Measurements from ENCODE around the gene MXRA7. TPM values are rescaled to one million over a fixed set of nuclear protein-coding genes. Genes with fewer than 3 reads are reported as not detected.

Gene MXRA7
- 269 and 308 TPM in 2 replicates for total RNA-seq

GRCh38 chr17:76710863-76711611 lies at the start of gene MXRA7:
Gene MXRA7, minus strand, starts transcription at chr17:76710965. Its CDS starts 19 bp downstream, at chr17:76710946.

GRCh38 chr17:76737676-76738467 lies 27.1 kb upstream of the MXRA7 start, which contains the start of gene MFSD11:
Gene MFSD11, plus strand, starts transcription at chr17:76738119. Its CDS starts 234 bp downstream, at chr17:76738353.

GRCh38 chr17:76737082-76737675 lies 26.4 kb upstream of the MXRA7 start, which contains the start of gene SRSF2:
Gene SRSF2, minus strand, starts transcription at chr17:76737331. Its CDS starts 171 bp downstream, at chr17:76737160.

GRCh38 chr17:76726776-76727718 lies 16.3 kb upstream of the MXRA7 start, which contains the start of gene METTL23:
Gene METTL23, plus strand, starts transcription at chr17:76726839. Its CDS starts 2,872 bp downstream, at chr17:76729711.

GRCh38 chr17:76726231-76726775 lies 15.5 kb upstream of the MXRA7 start, which contains the start of gene JMJD6:
Gene JMJD6, minus strand, starts transcription at chr17:76726606. Its CDS starts 131 bp downstream, at chr17:76726475.

GRCh38 chr17:76643553-76644148 lies 67.1 kb downstream of the MXRA7 start, which contains the start of gene ST6GALNAC1:
Gene ST6GALNAC1, minus strand, starts transcription at chr17:76643757. Its CDS starts 119 bp downstream, at chr17:76643638.

Other genes starting within 250 kb of the MXRA7 start
- gene AANAT, start 243.4 kb downstream of the MXRA7 start, total RNA-seq, result 0.37 TPM in 1 of 2 replicates, not detected in the other
- 9.5 and 33.7 TPM in 2 replicates for gene RHBDF2, start 209.5 kb downstream of the MXRA7 start, total RNA-seq
- 5.9 and 7.1 TPM in 2 replicates for gene CYGB, start 173.3 kb downstream of the MXRA7 start, total RNA-seq
- 1.2 and 1.5 TPM in 2 replicates for gene PRCD, start 170.9 kb downstream of the MXRA7 start, total RNA-seq
- 0.55 TPM in 1 of 2 replicates, not detected in the other for gene ST6GALNAC2, start 125.1 kb downstream of the MXRA7 start, total RNA-seq
- not detected in 2 replicates for gene ST6GALNAC1, start 67.2 kb downstream of the MXRA7 start, total RNA-seq
- 23.8 and 40.9 TPM in 2 replicates for gene JMJD6, start 15.6 kb upstream of the MXRA7 start, total RNA-seq
- 21.0 and 24.9 TPM in 2 replicates for gene METTL23, start 15.9 kb upstream of the MXRA7 start, total RNA-seq
- gene SRSF2, start 26.4 kb upstream of the MXRA7 start, total RNA-seq, result 75.4 and 207 TPM in 2 replicates
- 25.9 and 38.9 TPM in 2 replicates for gene MFSD11, start 27.2 kb upstream of the MXRA7 start, total RNA-seq
- 0.89 and 1.4 TPM in 2 replicates for gene MGAT5B, start 157.4 kb upstream of the MXRA7 start, total RNA-seq